GM06990 (cell line): ENCODE data around the gene CROCC.
"Not testable (repeated sequence)": the region's sequence is repeated elsewhere in the genome, so short reads cannot be mapped to it uniquely, and the experiment has no call there.

Experiments used
- DNase-seq: peaks from one replicate; pipeline ENCODE4 v3.0.0-alpha.2; 2011; ENCODE audit not compliant: insufficient read length; ENCODE audit errors: extremely low read depth
- H3K27me3 ChIP-seq: replicated peaks from 2 replicates; pipeline ENCODE4 v1.6.0; 2011; ENCODE audit warnings: low read length; ENCODE audit not compliant: control insufficient read depth, insufficient read depth
- H3K36me3 ChIP-seq: 2 replicates; pipeline ENCODE4 v1.5.1; 2011; ENCODE audit warnings: low read length; ENCODE audit not compliant: control insufficient read depth, insufficient read depth
- H3K4me3 ChIP-seq: replicated peaks from 2 replicates; pipeline ENCODE4 v1.5.1; 2011; ENCODE audit warnings: low read depth, mild to moderate bottlenecking, control low read depth, low read length
- TF ChIP-seq, protein P1 (sequence below): IDR thresholded peaks from 2 replicates; pipeline ENCODE4 v1.5.1; 2011; ENCODE audit warnings: low read length, control low read depth, mild to moderate bottlenecking, inconsistent platforms; ENCODE audit not compliant: insufficient read depth, poor library complexity, severe bottlenecking

CROCC gene, protein sequence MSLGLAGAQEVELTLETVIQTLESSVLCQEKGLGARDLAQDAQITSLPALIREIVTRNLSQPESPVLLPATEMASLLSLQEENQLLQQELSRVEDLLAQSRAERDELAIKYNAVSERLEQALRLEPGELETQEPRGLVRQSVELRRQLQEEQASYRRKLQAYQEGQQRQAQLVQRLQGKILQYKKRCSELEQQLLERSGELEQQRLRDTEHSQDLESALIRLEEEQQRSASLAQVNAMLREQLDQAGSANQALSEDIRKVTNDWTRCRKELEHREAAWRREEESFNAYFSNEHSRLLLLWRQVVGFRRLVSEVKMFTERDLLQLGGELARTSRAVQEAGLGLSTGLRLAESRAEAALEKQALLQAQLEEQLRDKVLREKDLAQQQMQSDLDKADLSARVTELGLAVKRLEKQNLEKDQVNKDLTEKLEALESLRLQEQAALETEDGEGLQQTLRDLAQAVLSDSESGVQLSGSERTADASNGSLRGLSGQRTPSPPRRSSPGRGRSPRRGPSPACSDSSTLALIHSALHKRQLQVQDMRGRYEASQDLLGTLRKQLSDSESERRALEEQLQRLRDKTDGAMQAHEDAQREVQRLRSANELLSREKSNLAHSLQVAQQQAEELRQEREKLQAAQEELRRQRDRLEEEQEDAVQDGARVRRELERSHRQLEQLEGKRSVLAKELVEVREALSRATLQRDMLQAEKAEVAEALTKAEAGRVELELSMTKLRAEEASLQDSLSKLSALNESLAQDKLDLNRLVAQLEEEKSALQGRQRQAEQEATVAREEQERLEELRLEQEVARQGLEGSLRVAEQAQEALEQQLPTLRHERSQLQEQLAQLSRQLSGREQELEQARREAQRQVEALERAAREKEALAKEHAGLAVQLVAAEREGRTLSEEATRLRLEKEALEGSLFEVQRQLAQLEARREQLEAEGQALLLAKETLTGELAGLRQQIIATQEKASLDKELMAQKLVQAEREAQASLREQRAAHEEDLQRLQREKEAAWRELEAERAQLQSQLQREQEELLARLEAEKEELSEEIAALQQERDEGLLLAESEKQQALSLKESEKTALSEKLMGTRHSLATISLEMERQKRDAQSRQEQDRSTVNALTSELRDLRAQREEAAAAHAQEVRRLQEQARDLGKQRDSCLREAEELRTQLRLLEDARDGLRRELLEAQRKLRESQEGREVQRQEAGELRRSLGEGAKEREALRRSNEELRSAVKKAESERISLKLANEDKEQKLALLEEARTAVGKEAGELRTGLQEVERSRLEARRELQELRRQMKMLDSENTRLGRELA (N-terminal part only)

DNA sequence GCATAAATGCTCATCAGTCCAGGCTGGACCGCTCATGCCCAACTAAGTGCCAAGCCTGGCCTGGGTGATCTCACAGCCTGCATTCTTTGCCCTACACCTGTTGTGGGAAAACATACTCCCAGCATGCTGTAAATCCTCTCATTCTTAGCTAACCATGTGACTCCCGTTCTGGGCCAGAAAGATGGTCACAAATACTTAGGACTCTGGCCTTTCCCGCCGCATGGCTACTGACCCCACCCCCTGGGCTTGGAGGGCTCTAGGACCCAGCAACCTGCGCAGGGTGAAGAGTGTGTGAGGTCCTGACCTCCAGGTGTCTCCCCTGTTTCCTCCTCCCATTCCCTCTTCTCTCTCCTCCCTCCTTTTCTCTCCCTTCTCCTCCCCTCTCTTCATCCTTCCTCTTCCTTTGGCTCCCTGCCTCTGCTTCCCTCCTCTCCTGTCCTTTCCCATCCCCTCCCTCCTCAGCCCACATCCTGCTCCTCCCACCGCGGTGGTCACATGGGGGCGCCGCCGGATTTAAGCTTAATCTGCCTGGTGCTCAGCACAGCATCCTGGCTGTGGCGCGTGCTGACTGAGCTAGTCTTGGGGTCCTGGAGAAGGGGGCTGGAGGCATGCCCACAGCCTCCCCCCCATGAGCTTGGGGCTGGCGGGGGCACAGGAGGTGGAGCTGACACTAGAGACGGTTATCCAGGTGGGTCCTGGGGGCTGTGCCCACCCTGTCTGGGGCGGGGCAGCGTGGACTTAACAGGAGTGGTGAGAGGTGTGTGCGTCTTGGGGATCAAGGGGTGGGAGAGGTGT is at the start of gene CROCC:
TSS of gene CROCC (plus strand) at position 541 of the 795 bp plus-strand sequence. CDS start at position 629, 88 bp downstream.
- DNase-seq: no peak
- Histone ChIP-seq H3K36me3 (no peaks in the 10 kb centered on the region), H3K27me3 (peaks cover 1% of the 10 kb centered on the region), H3K4me3 (no peak within 1 kb of the TSS)
- TF ChIP-seq, protein P1, sequence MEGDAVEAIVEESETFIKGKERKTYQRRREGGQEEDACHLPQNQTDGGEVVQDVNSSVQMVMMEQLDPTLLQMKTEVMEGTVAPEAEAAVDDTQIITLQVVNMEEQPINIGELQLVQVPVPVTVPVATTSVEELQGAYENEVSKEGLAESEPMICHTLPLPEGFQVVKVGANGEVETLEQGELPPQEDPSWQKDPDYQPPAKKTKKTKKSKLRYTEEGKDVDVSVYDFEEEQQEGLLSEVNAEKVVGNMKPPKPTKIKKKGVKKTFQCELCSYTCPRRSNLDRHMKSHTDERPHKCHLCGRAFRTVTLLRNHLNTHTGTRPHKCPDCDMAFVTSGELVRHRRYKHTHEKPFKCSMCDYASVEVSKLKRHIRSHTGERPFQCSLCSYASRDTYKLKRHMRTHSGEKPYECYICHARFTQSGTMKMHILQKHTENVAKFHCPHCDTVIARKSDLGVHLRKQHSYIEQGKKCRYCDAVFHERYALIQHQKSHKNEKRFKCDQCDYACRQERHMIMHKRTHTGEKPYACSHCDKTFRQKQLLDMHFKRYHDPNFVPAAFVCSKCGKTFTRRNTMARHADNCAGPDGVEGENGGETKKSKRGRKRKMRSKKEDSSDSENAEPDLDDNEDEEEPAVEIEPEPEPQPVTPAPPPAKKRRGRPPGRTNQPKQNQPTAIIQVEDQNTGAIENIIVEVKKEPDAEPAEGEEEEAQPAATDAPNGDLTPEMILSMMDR: no peak

- H3K36me3 ChIP-seq, H3K4me3 ChIP-seq, H3K27me3 ChIP-seq: not testable (repeated sequence)
- DNase-seq: peak; percentile 55
Observed at GRCh38 chr1:16872152-16873075, 49.3 kb upstream of the CROCC start.

DNA sequence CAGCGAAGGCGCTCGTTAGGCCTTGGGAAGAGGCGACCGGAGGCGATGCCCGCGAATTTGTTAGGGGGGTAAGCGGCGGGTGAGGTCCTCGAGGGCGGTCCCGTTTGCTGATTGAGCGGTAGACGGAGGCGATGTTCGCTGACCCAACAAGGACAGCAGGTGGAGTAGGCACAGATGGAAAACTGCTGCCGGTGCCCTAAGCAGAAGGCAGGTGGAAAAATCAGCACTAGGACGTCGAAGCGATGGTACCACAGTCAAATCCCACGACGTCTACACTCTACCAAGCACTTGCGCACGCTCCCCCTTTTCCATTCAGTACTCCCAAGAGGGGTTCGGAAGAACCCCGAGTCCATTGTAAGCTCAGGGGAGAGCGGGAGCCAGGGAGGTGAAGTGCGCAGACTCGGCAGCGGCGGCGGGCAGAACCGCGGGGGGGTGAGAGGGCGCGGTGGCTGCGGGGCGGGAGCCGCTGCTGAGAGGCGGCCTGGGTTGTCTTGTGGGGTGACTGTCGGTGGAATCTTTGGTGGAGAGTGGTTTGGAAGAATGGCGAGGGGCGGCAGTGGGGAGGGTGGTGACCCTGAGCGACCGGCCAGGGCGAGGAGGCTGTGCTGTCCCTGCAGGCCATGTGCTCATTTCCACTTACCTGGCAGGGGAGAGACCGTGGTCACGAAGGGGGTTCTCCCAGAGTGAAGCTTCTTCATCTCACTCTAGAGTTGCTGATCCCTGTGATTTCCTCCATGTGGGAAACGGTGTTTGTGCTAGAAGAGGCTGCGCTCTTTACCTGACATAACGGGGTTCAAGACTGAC is 48.5 kb upstream of the CROCC start:
- not testable (repeated sequence) for DNase-seq, H3K27me3 ChIP-seq, H3K36me3 ChIP-seq, H3K4me3 ChIP-seq

DNA sequence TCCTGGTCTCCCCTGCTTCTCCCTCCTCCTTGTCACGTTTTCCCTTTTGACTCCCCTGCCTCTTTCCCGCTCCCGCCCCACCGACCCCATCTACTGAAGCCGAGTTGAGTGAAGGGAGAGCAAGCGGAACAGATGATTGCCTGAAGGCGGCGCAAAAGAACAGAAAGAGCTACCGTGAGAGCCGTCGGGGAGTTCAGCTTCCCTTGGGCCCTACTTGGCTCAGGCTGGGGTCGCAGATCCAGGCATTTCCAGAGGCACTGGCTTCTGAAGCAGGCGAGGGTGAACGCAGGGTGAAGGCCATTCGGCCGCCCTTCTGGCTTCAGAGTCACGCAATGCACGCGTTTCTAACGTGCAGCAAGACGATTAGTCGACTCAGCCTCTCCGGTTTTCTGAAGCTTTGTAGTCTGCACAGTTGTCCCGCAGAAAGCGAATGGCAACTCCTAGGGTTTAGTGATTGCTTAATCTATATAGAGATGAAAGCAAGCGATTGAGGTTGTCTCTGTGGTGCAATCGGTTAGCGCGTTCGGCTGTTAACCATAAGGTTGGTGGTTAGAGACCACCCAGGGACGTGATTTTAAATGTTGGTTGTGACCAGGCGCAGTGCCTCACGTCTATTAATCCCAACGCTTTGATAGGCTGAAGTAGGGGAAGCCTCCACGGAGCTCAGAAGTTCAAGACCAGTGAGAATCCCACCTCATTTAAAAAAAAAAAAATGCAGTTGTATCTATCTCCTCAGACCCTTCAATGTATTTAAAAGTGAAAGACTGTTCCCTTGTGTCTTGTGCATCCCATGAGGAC is 46.6 kb upstream of the CROCC start:
- DNase-seq, H3K4me3 ChIP-seq, H3K27me3 ChIP-seq: not testable (repeated sequence)

GRCh38 chr1:16881742-16882141 is 40.0 kb upstream of the CROCC start:
- DNase-seq, H3K36me3 ChIP-seq, H3K4me3 ChIP-seq, H3K27me3 ChIP-seq: not testable (repeated sequence)

More for the DNA sequence above, 46.6 kb upstream of the CROCC start:
- not testable (repeated sequence) for H3K36me3 ChIP-seq

DNA sequence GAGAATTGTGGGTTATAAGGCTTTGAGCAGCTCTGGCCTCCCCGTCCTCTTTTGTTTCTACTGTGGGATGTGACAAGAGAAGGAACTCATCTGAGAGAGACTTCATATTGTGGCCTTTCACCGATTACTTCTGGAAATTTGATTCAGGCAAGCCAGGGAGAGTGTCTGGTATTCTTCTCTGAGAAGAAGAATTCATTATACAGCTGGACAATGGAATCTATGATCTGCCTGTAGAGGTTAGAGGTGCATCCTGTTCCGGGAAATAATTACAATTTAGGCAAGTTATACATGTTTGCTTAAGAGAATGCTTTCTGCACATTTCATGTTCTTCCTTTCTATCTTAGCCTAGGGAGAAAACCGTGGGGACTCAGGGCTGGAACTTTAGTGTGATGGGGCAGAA is 38.7 kb upstream of the CROCC start:
- no peaks in the 10 kb centered on the region; the same call in none of the 2 replicates for H3K27me3 ChIP-seq
- no peak for DNase-seq
- no peaks in the 10 kb centered on the region for H3K36me3 ChIP-seq
- TF ChIP-seq, protein P1: no peak
- H3K4me3 ChIP-seq: no peak overlapping the region

- DNase-seq, H3K4me3 ChIP-seq, H3K36me3 ChIP-seq, H3K27me3 ChIP-seq: not testable (repeated sequence)
Observed at GRCh38 chr1:16884487-16884886, 37.2 kb upstream of the CROCC start.
